Measurements from ENCODE around the gene FBXW7. TPM values are rescaled to one million over a fixed set of nuclear protein-coding genes. Genes with fewer than 3 reads are reported as not detected.

Gene FBXW7
- total RNA-seq, 2 experiments from 2014 or later, result 26.7 to 29.2 TPM

GRCh38 chr4:152281211-152281610 is 254.7 kb downstream of the FBXW7 start:
- no peak for DNase-seq
- H3K27me3 Mint-ChIP-seq (ENCODE audit: low read depth), result no peaks in the 10 kb centered on the region
- H3K27ac Mint-ChIP-seq, result no peak overlapping the region
- intact Hi-C loops (cut with micrococcal nuclease), result no loop called here
- H3K36me3 Mint-ChIP-seq (ENCODE audit: low read depth), result no peaks in the 10 kb centered on the region
- no peak overlapping the region for H3K4me3 Mint-ChIP-seq
- CTCF ChIA-PET, result no interaction called here
- peaks cover 27% of the 10 kb centered on the region for H3K4me1 Mint-ChIP-seq (ENCODE audit: low read depth)
- no peaks in the 10 kb centered on the region for H3K9me3 Mint-ChIP-seq

GRCh38 chr4:152279234-152279566 is 256.7 kb downstream of the FBXW7 start:
- Mint-ChIP-seq H3K27ac (no peak overlapping the region), H3K27me3 (ENCODE audit: low read depth) (no peaks in the 10 kb centered on the region), H3K4me1 (ENCODE audit: low read depth) (peaks cover 27% of the 10 kb centered on the region), H3K36me3 (ENCODE audit: low read depth) (no peaks in the 10 kb centered on the region), H3K4me3 (no peak overlapping the region), H3K9me3 (no peaks in the 10 kb centered on the region)
- intact Hi-C loops (cut with micrococcal nuclease), result no loop called here
- CTCF ChIA-PET, result no interaction called here
- DNase-seq, result no peak

GRCh38 chr4:152278505-152279233 is 257.2 kb downstream of the FBXW7 start:
- Mint-ChIP-seq H3K4me3 (no peak overlapping the region), H3K9me3 (no peaks in the 10 kb centered on the region), H3K27ac (no peak overlapping the region), H3K4me1 (ENCODE audit: low read depth) (peaks cover 27% of the 10 kb centered on the region), H3K36me3 (ENCODE audit: low read depth) (no peaks in the 10 kb centered on the region), H3K27me3 (ENCODE audit: low read depth) (no peaks in the 10 kb centered on the region)
- peak; percentile 31 for DNase-seq
- CTCF ChIA-PET, result interaction anchor here (0.9 to 1.8 kb wide), 2 partner anchors 18 to 22 kb away, joined by 3 to 4 read pairs; no protein-coding TSS in a partner anchor
- intact Hi-C loops (cut with micrococcal nuclease), result no loop called here

GRCh38 chr4:152278172-152278504 is 257.8 kb downstream of the FBXW7 start:
- CTCF ChIA-PET, result interaction anchor here (0.9 to 1.8 kb wide), 2 partner anchors 18 to 22 kb away, joined by 3 to 4 read pairs; no protein-coding TSS in a partner anchor
- Mint-ChIP-seq H3K9me3 (no peaks in the 10 kb centered on the region), H3K36me3 (ENCODE audit: low read depth) (no peaks in the 10 kb centered on the region), H3K4me1 (ENCODE audit: low read depth) (peaks cover 26% of the 10 kb centered on the region), H3K4me3 (no peak overlapping the region), H3K27me3 (ENCODE audit: low read depth) (no peaks in the 10 kb centered on the region), H3K27ac (no peak overlapping the region)
- intact Hi-C loops (cut with micrococcal nuclease), result no loop called here
- DNase-seq, result no peak

- Mint-ChIP-seq H3K27me3 (ENCODE audit: low read depth) (no peaks in the 10 kb centered on the region), H3K4me1 (ENCODE audit: low read depth) (peaks cover 24% of the 10 kb centered on the region), H3K36me3 (ENCODE audit: low read depth) (no peaks in the 10 kb centered on the region), H3K27ac (no peak overlapping the region), H3K4me3 (no peak overlapping the region), H3K9me3 (no peaks in the 10 kb centered on the region)
- CTCF ChIA-PET, result interaction anchor here (0.9 to 1.8 kb wide), 2 partner anchors 19 to 23 kb away, joined by 3 to 4 read pairs; no protein-coding TSS in a partner anchor
- no peak for DNase-seq
- intact Hi-C loops (cut with micrococcal nuclease), result no loop called here
Observed at GRCh38 chr4:152277333-152277732, 258.6 kb downstream of the FBXW7 start.

- Mint-ChIP-seq H3K4me1 (ENCODE audit: low read depth) (peaks cover 1% of the 10 kb centered on the region), H3K27ac (no peak overlapping the region), H3K36me3 (ENCODE audit: low read depth) (no peaks in the 10 kb centered on the region), H3K4me3 (no peak overlapping the region), H3K9me3 (no peaks in the 10 kb centered on the region), H3K27me3 (ENCODE audit: low read depth) (no peaks in the 10 kb centered on the region)
- intact Hi-C loops (cut with micrococcal nuclease), result no loop called here
- CTCF ChIA-PET, result no interaction called here
- DNase-seq, result no peak
Observed at GRCh38 chr4:152273343-152273742, 262.5 kb downstream of the FBXW7 start.

Small RNA genes within 50 kb of the gene (microRNA-seq; reads per million reads assigned to microRNA genes)
- 3.8 reads per million for gene MIR3140 (ENCODE audit: borderline microRNAs expressed, borderline replicate concordance)

Other genes starting within 250 kb of the FBXW7 start
- 10 to 100 TPM; 17.3 to 20.4 TPM for gene TMEM154, start 143.9 kb upstream of the FBXW7 start, total RNA-seq
- gene TIGD4, start 243.6 kb upstream of the FBXW7 start, total RNA-seq, result under 1 TPM; 0.07 to 0.27 TPM
- 1 to 10 TPM; 5.0 to 5.1 TPM for gene ARFIP1, start 243.9 kb upstream of the FBXW7 start, total RNA-seq

All from activated naive CD4-positive, alpha-beta T cell treated with anti-CD3 and anti-CD28 coated beads for 36 hours (primary cell).